ENCODE results near the gene ENO3. TPM values are rescaled to one million over a fixed set of nuclear protein-coding genes. Genes with fewer than 3 reads are reported as not detected.
A peak's percentile ranks its signal among the peaks of the same experiment; 100 is the strongest.

ENO3 gene
- total RNA-seq, 1 experiment from 2014 or later: 24.6 TPM

DNA sequence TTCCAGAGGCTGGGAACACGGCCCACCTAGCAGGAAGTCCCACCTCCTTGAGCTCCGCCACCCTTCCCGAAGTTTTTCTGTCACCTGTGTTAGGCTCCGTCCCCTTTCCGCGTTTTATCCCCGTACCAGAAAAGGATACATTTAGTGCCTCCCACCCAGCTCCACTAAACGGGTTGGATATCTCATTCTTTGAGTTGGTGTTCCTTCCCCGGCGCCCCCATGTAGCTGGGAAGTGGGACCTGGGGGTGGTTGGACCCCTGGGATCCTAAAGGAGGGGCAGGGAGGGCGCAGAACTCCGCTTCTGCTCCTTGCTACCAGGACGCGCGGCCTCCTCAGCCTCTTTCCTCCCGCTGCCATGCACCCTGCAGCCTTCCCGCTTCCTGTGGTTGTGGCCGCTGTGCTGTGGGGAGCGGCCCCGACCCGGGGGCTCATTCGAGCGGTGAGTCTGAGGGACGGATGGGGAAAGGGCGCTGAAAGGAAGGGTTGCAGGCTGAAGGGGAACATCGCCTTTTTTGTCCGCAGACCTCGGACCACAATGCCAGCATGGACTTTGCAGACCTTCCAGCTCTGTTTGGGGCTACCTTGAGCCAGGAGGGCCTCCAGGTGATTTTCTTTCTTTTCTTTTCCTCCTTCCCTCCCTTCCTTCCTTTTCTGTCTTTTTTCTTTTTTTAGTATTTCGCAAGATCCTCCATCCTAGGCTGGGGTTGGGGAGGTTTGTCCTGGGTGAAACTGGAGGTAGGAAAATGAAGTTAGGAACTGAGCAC lies 10.2 kb upstream of the ENO3 start:
- CTCF ChIA-PET: interaction anchor here (0.8 to 2.4 kb wide), 8 partner anchors 8 to 230 kb away, joined by 3 to 15 read pairs (median 3); partner anchors contain the start of genes ARRB2, CHRNE, PFN1 and SPAG7
- Histone ChIP-seq H3K36me3 (ENCODE audit: control insufficient read depth in 1 of 2, insufficient read depth in 2 of 2, low read length in 2 of 2) (peaks cover 5 to 28% of the 10 kb centered on the region in 2 experiments; a peak in 2 of 4 replicates), H4K20me1 (ENCODE audit: insufficient read depth) (no peaks in the 10 kb centered on the region; the same call in 1 of the 2 replicates), H3K4me2 (ENCODE audit: low read length) (peak overlapping the region; percentile 100), H3K9ac (ENCODE audit: low read length) (peak overlapping the region; percentile 96), H3K4me3 (replicated peaks in 1 of 2; ENCODE audit: low read depth in 1 of 2, low read length in 2 of 2) (peak overlapping the region; percentile 86 to 93), H3K9me2 (ENCODE audit: insufficient read depth) (no peaks in the 10 kb centered on the region), H3K4me1 (ENCODE audit: control insufficient read depth in 1 of 2, insufficient read depth in 2 of 2, low read length in 2 of 2) (peaks cover 18 to 45% of the 10 kb centered on the region in 2 experiments), H3K27me3 (ENCODE audit: insufficient read depth, low read length) (no peaks in the 10 kb centered on the region), H2AFZ (ENCODE audit: low read depth, low read length, poor library complexity, severe bottlenecking) (no peak overlapping the region), H3K27ac (ENCODE audit: low read depth, low read length) (peak overlapping the region; percentile 95), H3K9me3 (ENCODE audit: control insufficient read depth in 1 of 2, insufficient read depth in 1 of 2, low read depth in 1 of 2, low read length in 2 of 2) (no peaks in the 10 kb centered on the region), H3K79me2 (ENCODE audit: insufficient read depth, low read length) (peaks cover 73% of the 10 kb centered on the region)
- intact Hi-C loops (cut with micrococcal nuclease): loop anchor here (1.0 kb wide), 2 partner anchors 8 to 27 kb away; partner anchors contain the start of genes PFN1 and SPAG7
- POLR2A ChIA-PET: interaction anchor here (0.7 to 2.1 kb wide), 10 partner anchors 8 to 231 kb away, joined by 3 to 30 read pairs (median 6); partner anchors contain the start of genes ARRB2, CAMTA2, ENO3 and PFN1
- RAD21 ChIA-PET (ENCODE audit: low non-redundant PET in 1 of 2, low total read pairs in 2 of 2, uncharacterized antibody in 2 of 2, unreplicated experiment in 2 of 2): interaction anchor here (1.5 to 2.1 kb wide), 3 partner anchors 27 to 31 kb away, joined by 6 to 11 read pairs (median 8); partner anchors contain the start of gene SPAG7 (in 2 of the 2)
- TSS peak; percentile 84 for BruUV-seq (replicated peaks)
- no peak for TF ChIP-seq SIN3A (IDR thresholded peaks at IDR 0.05; ENCODE audit: low read depth)
- peak; percentile 64 for TF ChIP-seq POLR2AphosphoS5 (IDR thresholded peaks at IDR 0.05; ENCODE audit: low read depth, low read length)
- no peak for DNase-seq (ENCODE audit: low read depth, low spot score)
- ATAC-seq: peak; percentile 62

DNA sequence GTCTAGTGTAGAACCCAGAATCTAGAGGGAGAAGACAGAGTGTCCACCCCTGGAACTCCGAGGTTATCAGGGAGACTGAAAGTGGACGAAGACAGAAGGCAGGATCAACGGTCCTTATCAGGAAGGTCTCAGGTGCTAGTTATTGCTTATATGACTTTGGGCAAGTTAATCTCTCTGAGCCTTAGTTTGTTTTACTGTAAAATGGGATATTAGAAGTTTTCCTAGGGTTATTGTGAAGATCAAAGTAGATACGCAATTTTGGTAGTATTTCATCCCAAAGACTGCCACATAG lies 9.7 kb upstream of the ENO3 start:
- Histone ChIP-seq H3K4me2 (ENCODE audit: low read length) (peak overlapping the region; percentile 100), H3K27ac (ENCODE audit: low read depth, low read length) (peak overlapping the region; percentile 95), H2AFZ (ENCODE audit: low read depth, low read length, poor library complexity, severe bottlenecking) (no peak overlapping the region), H3K9me3 (ENCODE audit: control insufficient read depth in 1 of 2, insufficient read depth in 1 of 2, low read depth in 1 of 2, low read length in 2 of 2) (no peaks in the 10 kb centered on the region), H3K27me3 (ENCODE audit: insufficient read depth, low read length) (no peaks in the 10 kb centered on the region), H3K79me2 (ENCODE audit: insufficient read depth, low read length) (peaks cover 78% of the 10 kb centered on the region), H3K9ac (ENCODE audit: low read length) (peak overlapping the region; percentile 96), H3K36me3 (ENCODE audit: control insufficient read depth in 1 of 2, insufficient read depth in 2 of 2, low read length in 2 of 2) (peaks cover 8 to 31% of the 10 kb centered on the region in 2 experiments; a peak in 2 of 4 replicates), H3K4me3 (replicated peaks in 1 of 2; ENCODE audit: low read depth in 1 of 2, low read length in 2 of 2) (peak overlapping the region; percentile 86 to 93), H3K9me2 (ENCODE audit: insufficient read depth) (no peaks in the 10 kb centered on the region), H4K20me1 (ENCODE audit: insufficient read depth) (peaks cover 3% of the 10 kb centered on the region; the same call in 1 of the 2 replicates), H3K4me1 (ENCODE audit: control insufficient read depth in 1 of 2, insufficient read depth in 2 of 2, low read length in 2 of 2) (peaks cover 23 to 50% of the 10 kb centered on the region in 2 experiments)
- intact Hi-C loops (cut with micrococcal nuclease): no loop called here
- ATAC-seq (no peak), DNase-seq (ENCODE audit: low read depth, low spot score) (no peak)
- no TSS peak for BruUV-seq (replicated peaks)
- ChIA-PET RAD21 (ENCODE audit: low non-redundant PET in 1 of 2, low total read pairs in 2 of 2, uncharacterized antibody in 2 of 2, unreplicated experiment in 2 of 2) (no interaction called here), POLR2A (interaction anchor here (1.0 to 2.1 kb wide), 2 partner anchors 46 to 121 kb away, joined by 3 to 7 read pairs; partner anchors contain the start of gene CAMTA2), CTCF (no interaction called here)
- TF ChIP-seq TCF7L2 (IDR thresholded peaks at IDR 0.05; ENCODE audit: borderline replicate concordance, extremely low read depth, insufficient read depth, insufficient read length) (no peak), ELF1 (IDR thresholded peaks at IDR 0.05; ENCODE audit: borderline replicate concordance, low read depth) (no peak), CBX3 (IDR thresholded peaks at IDR 0.05; ENCODE audit: low read depth) (no peak), REST (IDR thresholded peaks at IDR 0.05; ENCODE audit: low read depth) (no peak), SP1 (IDR thresholded peaks at IDR 0.05; ENCODE audit: low read depth) (no peak), MAX (IDR thresholded peaks at IDR 0.05) (no peak), SIN3A (IDR thresholded peaks at IDR 0.05; ENCODE audit: low read depth) (no peak), RAD21 (IDR thresholded peaks at IDR 0.05; ENCODE audit: low read depth) (no peak), EZH2phosphoT487 (IDR thresholded peaks at IDR 0.05; ENCODE audit: borderline replicate concordance) (no peak), CEBPB (IDR thresholded peaks at IDR 0.05; ENCODE audit: low read depth) (no peak), ZFX (IDR thresholded peaks at IDR 0.05) (no peak)
- TF ChIP-seq, protein P1, sequence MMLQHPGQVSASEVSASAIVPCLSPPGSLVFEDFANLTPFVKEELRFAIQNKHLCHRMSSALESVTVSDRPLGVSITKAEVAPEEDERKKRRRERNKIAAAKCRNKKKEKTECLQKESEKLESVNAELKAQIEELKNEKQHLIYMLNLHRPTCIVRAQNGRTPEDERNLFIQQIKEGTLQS (IDR thresholded peaks at IDR 0.05): no peak
